Upper lobe of left lung (tissue), 6 donors: ENCODE measurements around the gene RNF38. TPM values are rescaled to one million over a fixed set of nuclear protein-coding genes. Genes with fewer than 3 reads are reported as not detected.
A peak's percentile ranks its signal among the peaks of the same experiment; 100 is the strongest.

Experiments used
- ATAC-seq, 2 donors: fragments of 200-7000 bp; cut with Tn5 transposase; one replicate each; pipeline ENCODE4 v1.9.1; 2022; ENCODE audit warnings: mild to moderate bottlenecking in 2 of 2, moderate library complexity in 2 of 2; ENCODE audit not compliant: low FRiP score in 2 of 2
- DNase-seq, 2 donors: peaks; one replicate each; pipeline ENCODE4 v3.0.0-alpha.2; 2019 to 2020
- H3K27ac ChIP-seq, 4 donors: fragments of 200-600 bp; sonication (generic); one replicate each; pipeline ENCODE4 v1.5.1; 2016 to 2019
- H3K27me3 ChIP-seq, 4 donors: fragments of 200-600 bp; sonication (generic); one replicate each; pipeline ENCODE4 v1.5.1; 2017 to 2019
- H3K36me3 ChIP-seq, 4 donors: fragments of 200-600 bp; sonication (generic); one replicate each; pipeline ENCODE4 v1.5.1; 2016 to 2019
- H3K4me1 ChIP-seq, 4 donors: fragments of 200-600 bp; sonication (generic); one replicate each; pipeline ENCODE4 v1.5.1; 2018 to 2019
- H3K4me3 ChIP-seq, 4 donors: fragments of 200-600 bp; sonication (generic); one replicate each; pipeline ENCODE4 v1.5.1; 2017 to 2019; ENCODE audit warnings: mild to moderate bottlenecking in 2 of 4, moderate library complexity in 1 of 4
- H3K9me3 ChIP-seq, 4 donors: fragments of 200-600 bp; sonication (generic); one replicate each; pipeline ENCODE4 v1.5.1; 2018 to 2019
- CTCF ChIP-seq, 6 experiments: fragments of 450-650 bp in 4 of 6; fragments of 200-600 bp in 2 of 6; sonication (generic) in 2 of 6; IDR thresholded peaks; one replicate each; pipeline ENCODE4 v1.5.1; 2016 to 2019; ENCODE audit warnings: antibody characterized with exemption in 6 of 6
- EP300 ChIP-seq, 4 donors: sonication (generic); formaldehyde crosslinking; IDR thresholded peaks; one replicate each; pipeline ENCODE4 v1.5.1; 2017; ENCODE audit warnings: antibody characterized with exemption in 4 of 4, control low read depth in 2 of 4
- POLR2A ChIP-seq, 4 donors: fragments of 450-650 bp; IDR thresholded peaks; one replicate each; pipeline ENCODE4 v1.5.1; 2016 to 2017; ENCODE audit warnings: antibody characterized with exemption in 4 of 4, mild to moderate bottlenecking in 2 of 4
- POLR2AphosphoS5 ChIP-seq, 2 donors: sonication (generic); formaldehyde crosslinking; IDR thresholded peaks; one replicate each; pipeline ENCODE4 v1.5.1; 2017; ENCODE audit warnings: antibody characterized with exemption in 2 of 2
- WGBS, 2 donors: methylation state at CpG; one replicate each; pipeline ENCODE4 v1.1.5; 2017 to 2018; 5-methylcytosine and 5-hydroxymethylcytosine counted together
- total RNA-seq, 6 donors: library from RNA; depleted of rRNA in 4 of 6; stranded (reverse); fragments of >200 nt in 4 of 6; gene quantifications; one replicate each; pipeline versions ENCODE4 v1.1.0 to v1.2.1, GENCODE V29; 2016 to 2021
- donor health status: DM: no; HTN: no; CAD: no; lungs with moderate emphysema.
- donor health status: DM: no; HTN: yes; CAD: no; lungs with severe emphysema.

RNF38 gene
- total RNA-seq, 6 donors from 2014 or later = 17.4 to 41.9 (median 34.3) TPM

GRCh38 chr9:36319806-36320205 lies 80.3 kb downstream of the RNF38 start:
- Histone ChIP-seq H3K9me3 (no peaks in the 10 kb centered on the region), H3K36me3 (no peaks in the 10 kb centered on the region), H3K27ac (peak overlapping the region; percentile 20 to 70 (median 44)), H3K4me3 (no peak overlapping the region), H3K27me3 (no peaks in the 10 kb centered on the region), H3K4me1 (peaks cover 0 to 14% (median 12%) of the 10 kb centered on the region in 4 donors)
- DNase-seq = peak in 1 of 2 donors; percentile 57
- ATAC-seq = peak in 1 of 2 donors; percentile 72
- TF ChIP-seq POLR2AphosphoS5 (IDR thresholded peaks at IDR 0.05) = no peak
- TF ChIP-seq POLR2A (IDR thresholded peaks at IDR 0.05) = no peak
- TF ChIP-seq EP300 (IDR thresholded peaks at IDR 0.05) = no peak
- no peak for TF ChIP-seq CTCF (IDR thresholded peaks at IDR 0.05)
- 58 to 81% methylated on average over 6 of the region's 6 CpGs for WGBS, 2 donors

DNA sequence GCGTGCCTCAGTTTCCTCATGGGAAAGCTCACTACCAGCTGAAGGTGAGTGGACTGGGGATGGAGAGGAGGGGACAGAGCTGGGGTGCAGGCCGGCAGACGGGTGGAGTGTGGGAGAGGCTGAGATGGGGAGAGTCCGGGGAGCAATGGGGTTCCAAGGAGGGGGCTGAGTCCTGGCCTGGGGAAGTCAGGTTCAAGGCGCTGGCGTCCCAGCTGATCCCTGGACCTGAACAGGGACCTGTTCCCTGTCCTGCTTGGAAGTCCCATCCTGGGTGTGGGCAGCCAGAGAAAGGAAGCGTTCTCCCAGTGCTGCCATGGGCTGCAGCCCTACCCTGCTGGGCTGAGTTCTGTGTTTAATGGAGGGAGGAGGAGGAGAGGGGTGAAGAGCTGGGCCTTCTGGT lies 80.9 kb downstream of the RNF38 start:
- DNase-seq = no peak
- peak overlapping the region; percentile 20 to 70 (median 44) for H3K27ac ChIP-seq
- H3K27me3 ChIP-seq = no peaks in the 10 kb centered on the region
- no peaks in the 10 kb centered on the region for H3K36me3 ChIP-seq
- ATAC-seq = no peak
- WGBS, 2 donors = 86 to 90% methylated on average over 7 of the region's 7 CpGs
- H3K9me3 ChIP-seq = no peaks in the 10 kb centered on the region
- no peak overlapping the region for H3K4me3 ChIP-seq
- H3K4me1 ChIP-seq = peaks cover 0 to 14% (median 12%) of the 10 kb centered on the region in 4 donors
- no peak for TF ChIP-seq POLR2AphosphoS5 (IDR thresholded peaks at IDR 0.05)
- no peak for TF ChIP-seq CTCF (IDR thresholded peaks at IDR 0.05)
- TF ChIP-seq EP300 (IDR thresholded peaks at IDR 0.05) = no peak
- TF ChIP-seq POLR2A (IDR thresholded peaks at IDR 0.05) = no peak

- Histone ChIP-seq H3K27ac (no peak overlapping the region), H3K27me3 (no peaks in the 10 kb centered on the region), H3K4me3 (no peak overlapping the region), H3K36me3 (no peaks in the 10 kb centered on the region), H3K9me3 (no peaks in the 10 kb centered on the region), H3K4me1 (peaks cover 0 to 14% (median 12%) of the 10 kb centered on the region in 4 donors)
- WGBS, 2 donors = 74 to 75% methylated on average over 14 of the region's 14 CpGs
- no peak for ATAC-seq
- TF ChIP-seq POLR2AphosphoS5 (IDR thresholded peaks at IDR 0.05) (no peak), CTCF (IDR thresholded peaks at IDR 0.05) (no peak), EP300 (IDR thresholded peaks at IDR 0.05) (no peak), POLR2A (IDR thresholded peaks at IDR 0.05) (no peak)
- DNase-seq = no peak
These were observed 81.8 kb downstream of the RNF38 start for GRCh38 chr9:36318212-36318802.

- no peaks in the 10 kb centered on the region for H3K36me3 ChIP-seq
- peak in 1 of 2 donors; percentile 47 for DNase-seq
- no peak overlapping the region for H3K27ac ChIP-seq
- no peak overlapping the region for H3K4me3 ChIP-seq
- 29 to 38% methylated on average over 6 of the region's 6 CpGs for WGBS, 2 donors
- TF ChIP-seq CTCF (IDR thresholded peaks at IDR 0.05) (no peak), EP300 (IDR thresholded peaks at IDR 0.05) (no peak), POLR2AphosphoS5 (IDR thresholded peaks at IDR 0.05) (peak in 1 of 2 donors; percentile 6), POLR2A (IDR thresholded peaks at IDR 0.05) (no peak)
- no peaks in the 10 kb centered on the region for H3K27me3 ChIP-seq
- H3K9me3 ChIP-seq = no peaks in the 10 kb centered on the region
- peaks cover 0 to 14% (median 12%) of the 10 kb centered on the region in 4 donors for H3K4me1 ChIP-seq
- ATAC-seq = peak in 1 of 2 donors; percentile 40
These were observed 82.3 kb downstream of the RNF38 start for GRCh38 chr9:36317766-36318165.
